ENCODE results near the gene PDE3B.
"Not testable (repeated sequence)": the region's sequence is repeated elsewhere in the genome, so short reads cannot be mapped to it uniquely, and the experiment has no call there.

PDE3B gene

DNA sequence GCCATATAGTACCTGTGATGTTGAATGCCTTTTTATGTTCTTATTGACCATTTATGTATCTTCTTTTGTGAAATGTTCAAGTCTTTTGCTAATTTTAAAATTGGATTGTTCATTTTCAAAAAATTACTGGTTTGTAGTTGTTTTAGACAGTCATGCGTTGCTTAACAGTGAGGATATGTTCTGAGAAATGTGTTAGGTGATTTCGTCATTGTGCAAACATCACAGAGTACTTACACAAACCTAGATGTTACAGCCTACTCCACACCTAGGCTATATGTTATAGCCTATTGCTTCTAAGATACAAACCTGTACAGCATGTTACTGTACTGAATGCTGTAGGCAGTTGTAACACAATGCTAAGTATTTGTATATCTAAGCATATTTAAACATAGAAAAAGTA, 32.5 kb downstream of the PDE3B start:
- no peak for DNase-seq (ENCODE audit: low spot score)

DNA sequence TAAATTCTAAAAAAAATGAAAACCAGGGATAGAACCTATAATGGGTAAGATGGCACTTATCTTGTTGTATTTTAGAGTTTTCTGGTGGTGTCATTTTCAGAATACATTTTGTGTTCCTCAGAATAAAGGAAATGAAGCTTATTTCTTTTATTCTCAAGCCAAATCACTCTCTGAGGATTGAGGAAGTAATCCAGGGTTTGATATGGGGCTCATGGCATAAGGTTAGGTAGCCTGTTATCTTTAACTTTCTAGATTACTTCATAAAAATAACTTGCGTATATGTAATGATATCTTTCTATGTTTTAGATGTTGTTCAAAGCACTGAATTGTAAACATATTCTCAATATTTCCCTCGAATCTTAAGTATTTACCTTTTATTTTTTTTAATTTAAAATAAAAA, 33.5 kb downstream of the PDE3B start:
- no peak for DNase-seq (ENCODE audit: low spot score)

DNA sequence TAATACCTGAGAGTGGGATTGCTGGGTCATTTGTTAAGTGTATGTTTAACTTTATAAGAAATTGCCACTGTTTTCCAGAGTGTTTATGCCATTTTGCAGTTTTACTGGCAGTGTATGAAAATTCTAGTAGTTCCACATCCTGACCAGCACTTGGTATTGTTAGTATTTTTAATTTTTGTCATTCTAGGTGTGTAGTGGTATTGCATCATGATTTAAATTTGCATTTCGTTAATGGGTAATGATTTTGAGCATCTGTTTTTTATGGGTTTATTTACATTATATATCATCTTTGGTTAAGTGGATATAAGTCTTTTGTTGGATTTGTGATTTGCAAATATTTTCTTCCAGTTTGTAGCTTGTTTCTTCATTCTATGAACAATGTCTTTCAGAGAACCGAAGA, 34.7 kb downstream of the PDE3B start:
- DNase-seq (ENCODE audit: low spot score): no peak

DNA sequence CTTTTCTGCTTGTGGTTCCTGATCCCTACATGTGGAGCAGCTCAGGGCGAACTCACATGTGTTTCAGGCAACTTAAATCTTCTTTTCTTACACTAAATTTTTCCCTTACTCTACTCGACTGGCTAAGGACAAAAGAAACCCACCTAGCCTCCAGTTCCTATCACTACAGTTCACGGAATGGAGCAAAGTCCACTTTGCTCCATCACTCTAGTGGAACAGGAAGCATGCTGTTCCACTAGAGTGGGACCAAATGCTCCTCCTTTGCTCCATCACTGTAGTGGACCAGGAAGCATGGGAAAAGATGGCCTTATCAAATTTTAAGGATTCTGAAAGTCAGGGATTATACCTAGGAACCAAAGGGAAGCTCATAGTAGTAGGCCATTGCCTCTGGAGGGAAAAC, 36.1 kb downstream of the PDE3B start:
- no peak for DNase-seq (ENCODE audit: low spot score)

DNA sequence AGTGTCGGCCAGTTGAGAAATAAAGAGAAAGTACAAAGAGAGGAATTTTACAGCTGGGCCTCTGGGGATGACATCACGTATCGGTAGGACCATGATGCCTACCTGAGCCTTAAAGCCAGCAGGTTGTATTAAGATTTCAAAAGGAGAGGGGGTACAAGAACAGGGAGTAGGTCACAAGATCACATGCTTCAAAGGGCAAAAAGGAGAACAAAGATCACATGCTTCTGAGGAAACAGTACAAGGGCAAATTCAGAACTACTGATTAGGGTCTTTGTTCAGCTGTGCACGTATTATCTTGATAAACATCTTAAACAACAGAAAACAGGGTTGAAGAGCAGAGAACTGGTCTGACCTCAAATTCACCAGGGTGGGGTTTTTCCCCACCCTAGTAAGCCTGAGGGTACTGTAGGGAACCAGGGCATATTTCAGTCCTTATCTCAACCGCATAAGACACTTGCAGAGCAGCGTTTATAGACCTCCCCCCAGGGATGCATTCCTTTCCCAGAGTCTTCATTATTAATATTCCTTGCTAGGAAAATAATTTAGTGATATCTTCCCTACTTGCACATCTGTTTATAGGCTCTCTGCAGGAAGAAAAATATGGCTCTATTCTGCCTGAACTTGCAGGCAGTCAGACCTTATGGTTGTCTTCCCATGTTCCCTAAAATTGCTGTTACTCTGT, 40.8 kb downstream of the PDE3B start:
- not testable (repeated sequence) for DNase-seq (ENCODE audit: low spot score)

DNA sequence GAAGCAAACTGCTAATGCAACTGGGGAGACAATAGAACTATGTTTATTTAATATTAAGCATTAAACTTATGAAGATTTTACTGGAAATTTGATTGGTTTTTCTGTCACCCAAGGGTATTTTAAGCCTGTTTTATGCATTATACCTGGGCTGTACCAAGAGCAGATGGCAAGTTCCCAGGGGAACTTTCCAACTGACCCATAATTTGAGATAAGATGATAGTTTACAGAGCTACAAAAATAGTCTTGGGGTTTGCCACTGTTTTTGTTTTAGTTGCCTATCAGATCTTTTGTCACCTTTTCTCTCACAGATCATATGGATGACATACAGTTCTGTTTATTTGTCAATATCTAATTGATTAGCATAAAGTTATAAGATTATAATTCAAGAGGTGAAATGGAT, 43.9 kb downstream of the PDE3B start:
- no peak for DNase-seq (ENCODE audit: low spot score)

DNA sequence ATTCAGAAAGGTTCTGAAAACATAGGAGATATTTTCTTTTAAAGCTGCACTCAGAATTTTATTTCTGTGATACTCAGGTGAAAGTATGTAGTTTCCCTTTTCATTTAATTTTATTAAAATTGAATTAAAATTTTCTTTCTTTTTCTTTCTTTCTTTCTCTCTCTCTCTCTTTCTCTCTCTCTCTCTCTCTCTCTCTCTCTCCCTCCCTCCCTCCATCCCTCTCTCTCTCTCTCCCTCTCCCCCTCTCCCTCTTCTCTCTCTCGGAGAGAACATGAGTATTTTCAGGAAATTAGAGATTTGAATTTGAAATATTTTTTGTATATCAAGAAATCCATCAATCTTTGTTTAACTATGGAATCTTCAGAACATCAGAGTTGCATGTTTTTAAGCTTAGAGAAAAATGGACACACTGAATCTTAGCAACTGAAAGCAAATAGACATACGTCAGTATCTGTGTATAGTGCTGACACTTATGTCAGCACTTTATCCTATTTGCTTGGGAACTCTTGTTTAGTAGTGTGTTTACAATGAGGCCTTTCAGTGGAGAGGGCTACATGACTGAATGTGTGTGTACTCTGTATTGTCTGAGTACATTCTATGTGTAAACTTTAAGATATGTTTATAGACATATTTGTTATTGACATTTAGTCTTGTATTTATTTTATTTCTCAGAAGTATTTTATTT, 44.5 kb downstream of the PDE3B start:
- no peak for DNase-seq (ENCODE audit: low spot score)

DNA sequence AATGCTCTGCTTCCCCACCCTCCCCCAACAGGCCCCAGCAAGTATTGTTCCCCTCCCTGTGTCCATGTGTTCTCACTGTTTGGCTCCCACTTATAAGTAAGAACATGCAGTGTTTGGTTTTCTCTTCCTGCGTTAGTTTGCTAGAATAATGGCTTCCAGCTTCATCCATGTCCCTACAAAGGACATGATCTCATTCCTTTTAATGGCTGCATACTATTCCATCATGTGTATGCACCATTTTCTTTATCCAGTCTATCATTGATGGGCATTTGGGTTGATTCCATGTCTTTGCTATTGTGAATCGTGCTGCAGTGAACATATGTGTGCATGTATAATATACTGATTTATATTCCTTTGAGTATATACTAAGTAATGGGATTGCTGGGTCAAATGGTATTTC, 52.1 kb downstream of the PDE3B start:
- not testable (repeated sequence) for DNase-seq (ENCODE audit: low spot score)

DNA sequence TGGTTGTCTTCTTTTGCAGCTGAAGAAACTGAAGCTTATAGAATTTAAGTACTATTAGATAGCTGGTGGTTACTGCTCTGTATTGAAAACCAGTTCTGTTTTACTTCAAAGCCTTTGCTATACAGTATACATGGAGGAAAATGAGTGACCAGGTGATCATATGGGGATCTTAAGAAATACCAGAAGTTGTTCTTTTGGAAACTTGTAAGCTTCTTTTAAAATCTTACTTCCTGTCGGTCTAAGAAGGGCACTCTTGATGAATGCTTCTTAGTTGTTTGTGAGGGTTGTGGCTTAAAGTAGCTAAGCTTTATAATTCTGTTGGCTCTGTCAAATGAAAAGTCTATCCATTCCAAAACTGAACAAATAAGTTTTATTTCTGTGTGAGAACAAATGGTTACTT, 55.2 kb downstream of the PDE3B start:
- no peak for DNase-seq (ENCODE audit: low spot score)

DNA sequence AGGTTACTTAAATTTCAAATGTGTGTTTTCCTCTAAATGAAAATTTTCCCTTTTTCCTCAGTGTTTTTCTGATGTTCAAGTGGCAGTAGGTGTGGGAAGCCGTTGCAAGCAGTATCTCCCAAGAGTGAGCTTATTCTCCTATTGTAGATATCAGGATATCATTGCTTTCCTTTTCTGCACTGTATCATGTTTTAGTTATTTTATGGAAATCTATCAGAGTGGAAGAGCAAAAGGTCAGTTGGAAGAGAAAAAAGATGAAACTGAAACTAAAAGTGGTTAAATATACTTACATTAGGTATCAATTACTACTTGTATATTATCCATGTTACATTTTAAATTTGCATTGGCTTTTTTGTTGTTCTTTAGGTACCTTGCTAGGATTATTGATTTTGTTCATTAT, 57.0 kb downstream of the PDE3B start:
- DNase-seq (ENCODE audit: low spot score): no peak

DNA sequence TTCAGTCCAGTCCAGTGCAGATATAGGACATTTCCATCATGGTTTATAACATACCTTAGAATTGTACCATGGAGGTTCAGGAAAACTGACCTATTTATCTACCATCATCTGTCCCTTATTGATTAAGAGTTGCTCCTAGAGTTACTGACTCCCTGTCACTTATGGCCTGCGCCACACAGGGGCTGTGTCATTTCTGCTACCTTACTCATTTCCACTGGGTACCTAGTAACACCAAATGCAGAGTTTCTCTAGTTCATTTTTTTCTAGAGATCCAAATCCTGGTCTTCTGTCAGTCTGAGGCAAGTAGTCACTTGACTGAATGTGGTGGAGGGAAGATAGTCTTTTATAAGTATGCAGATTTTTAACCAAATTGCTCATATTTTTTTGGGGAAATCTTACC, 59.2 kb downstream of the PDE3B start:
- no peak for DNase-seq (ENCODE audit: low spot score)

DNA sequence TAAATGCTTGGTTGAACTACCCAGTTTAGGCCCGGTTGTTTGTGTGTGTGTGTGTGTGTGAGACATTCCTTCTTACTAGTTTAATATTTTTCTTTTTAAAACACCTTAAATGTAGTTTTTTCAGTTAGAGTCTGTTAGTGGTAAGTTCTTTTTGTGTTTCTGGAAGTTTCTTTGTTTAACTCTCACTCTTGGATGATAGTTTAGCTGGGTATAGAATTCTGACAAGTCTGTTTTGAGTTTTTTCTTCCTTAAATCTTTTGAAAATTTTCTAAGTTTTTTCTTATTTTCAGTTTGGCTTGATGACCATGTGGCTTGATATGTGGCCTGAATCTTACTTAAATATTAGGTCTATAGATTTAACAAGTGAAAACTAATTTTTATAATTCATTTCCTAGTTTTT, 60.1 kb downstream of the PDE3B start:
- DNase-seq (ENCODE audit: low spot score): no peak

DNA sequence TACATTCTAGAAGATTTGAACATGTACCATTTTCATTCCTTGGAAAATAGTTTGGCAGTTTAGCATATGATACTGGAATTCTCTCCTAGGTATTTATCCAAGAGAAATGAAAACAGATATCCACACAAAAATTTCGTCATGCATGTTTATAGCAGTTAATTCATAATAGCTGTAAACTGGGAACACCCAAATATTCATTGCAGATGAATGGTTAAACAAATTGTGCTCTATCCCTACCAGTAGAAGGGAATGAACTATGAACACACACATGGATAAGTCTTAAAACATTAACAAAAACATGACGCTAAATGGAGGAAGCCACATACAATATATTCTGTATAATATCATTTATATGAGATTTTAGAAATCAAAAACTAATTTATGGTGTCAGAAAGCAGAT, 61.5 kb downstream of the PDE3B start:
- DNase-seq (ENCODE audit: low spot score): no peak

DNA sequence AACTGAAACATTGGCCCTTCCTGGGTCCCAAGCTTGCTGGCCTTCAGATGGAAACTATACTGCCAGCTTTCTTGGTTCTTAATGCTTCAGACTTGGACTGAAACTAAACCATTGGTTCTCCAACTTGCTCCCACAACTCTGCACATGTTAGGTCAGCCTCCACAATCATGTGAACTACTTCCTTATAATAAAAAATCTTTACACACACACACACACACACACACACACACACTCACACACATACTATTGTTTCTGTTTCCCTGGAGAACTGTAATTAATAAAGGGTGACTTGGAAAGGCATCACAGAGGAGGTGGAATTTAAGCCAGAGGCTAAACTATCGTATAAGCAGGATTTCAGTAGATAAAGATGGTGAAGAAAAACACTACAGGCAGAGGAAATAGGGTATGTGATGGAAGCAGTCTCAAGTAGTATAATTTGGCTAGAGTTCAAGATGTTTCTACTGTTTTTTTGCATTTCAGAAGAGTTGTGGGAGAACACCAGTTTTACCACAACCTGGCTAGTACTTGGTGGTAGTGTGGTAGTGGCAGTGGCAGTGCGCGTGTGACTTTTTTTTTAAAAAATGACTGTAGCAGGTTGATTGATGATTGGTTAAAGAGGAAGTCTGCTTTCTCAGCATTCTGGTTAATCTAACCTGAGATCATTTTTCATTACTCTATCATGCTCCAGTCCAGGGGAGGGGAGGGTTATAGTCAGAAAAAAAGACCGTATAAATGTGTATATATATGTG, 70.1 kb downstream of the PDE3B start:
- peak; percentile 55 for DNase-seq (ENCODE audit: low spot score)

DNA sequence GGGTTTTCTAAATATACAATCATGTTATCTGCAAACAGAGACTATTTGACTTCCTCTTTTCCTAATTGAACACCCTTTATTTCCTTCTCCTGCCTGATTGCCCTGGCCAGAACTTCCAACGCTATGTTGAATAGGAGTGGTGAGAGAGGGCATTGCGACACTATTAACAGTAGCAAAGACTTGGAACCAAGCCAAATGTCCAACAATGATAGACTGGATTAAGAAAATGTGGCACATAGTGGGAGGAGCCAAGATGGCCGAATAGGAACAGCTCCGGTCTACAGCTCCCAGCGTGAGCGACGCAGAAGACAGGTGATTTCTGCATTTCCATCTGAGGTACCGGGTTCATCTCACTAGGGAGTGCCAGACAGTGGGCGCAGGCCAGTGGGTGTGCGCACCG, 72.1 kb downstream of the PDE3B start:
- DNase-seq (ENCODE audit: low spot score): not testable (repeated sequence)

DNA sequence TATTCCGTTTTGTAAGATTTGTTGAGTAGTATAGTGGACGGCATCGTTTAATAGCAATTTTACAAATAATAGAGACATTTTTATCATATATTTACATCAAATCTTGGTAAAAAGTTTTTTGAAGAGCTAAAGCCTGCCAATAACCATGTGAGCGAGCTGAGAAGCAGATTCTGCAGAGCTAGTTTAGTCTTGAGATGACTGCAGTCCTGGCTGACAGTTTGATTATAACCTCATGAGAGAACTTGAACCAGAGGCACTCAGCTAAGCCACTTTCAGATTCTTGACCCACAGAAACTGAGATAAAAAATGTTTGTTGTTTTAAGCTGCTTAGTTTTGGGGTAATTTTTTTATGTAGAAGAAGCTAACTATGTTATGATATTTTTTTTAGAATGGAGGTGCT, 78.9 kb downstream of the PDE3B start:
- no peak for DNase-seq (ENCODE audit: low spot score)

DNA sequence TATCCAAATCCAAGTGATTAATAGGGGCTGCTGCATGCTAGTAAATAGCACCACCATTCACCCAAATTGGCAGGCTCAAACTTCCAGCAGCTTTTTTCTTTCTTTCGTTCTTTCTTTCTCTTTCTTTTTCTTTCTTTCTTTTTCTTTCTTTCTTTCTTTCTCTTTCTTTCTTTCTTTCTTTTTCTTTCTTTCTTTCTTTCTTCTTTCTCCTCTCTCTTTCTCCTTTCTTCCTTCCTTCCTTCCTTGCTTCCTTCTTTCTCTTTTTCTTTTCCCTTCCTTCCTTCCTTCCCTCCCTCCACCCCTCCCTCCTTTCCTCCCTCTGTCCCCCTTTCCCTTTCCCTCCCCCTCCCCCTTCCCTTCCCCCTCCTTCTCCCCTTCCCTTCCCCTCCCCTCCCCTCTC, 81.5 kb downstream of the PDE3B start:
- DNase-seq (ENCODE audit: low spot score): no peak

DNA sequence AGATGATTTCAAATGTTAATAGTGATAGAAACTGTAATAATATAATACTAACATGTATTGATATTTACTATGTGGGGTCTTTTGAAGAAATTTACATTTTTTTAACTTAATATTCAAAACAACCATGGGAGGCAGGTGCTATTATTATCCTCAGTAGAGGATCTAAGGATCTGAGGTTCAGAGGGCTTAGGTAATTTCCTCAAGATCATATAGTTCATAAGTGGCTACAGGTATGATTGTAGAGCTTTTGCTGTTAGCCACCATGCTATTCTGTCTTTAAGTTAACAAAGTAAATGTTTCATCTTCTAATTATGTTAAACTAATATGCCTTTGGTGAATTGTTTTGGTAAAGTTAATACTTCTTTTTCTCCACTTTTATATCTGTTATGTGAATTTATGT, 83.6 kb downstream of the PDE3B start:
- no peak for DNase-seq (ENCODE audit: low spot score)

DNA sequence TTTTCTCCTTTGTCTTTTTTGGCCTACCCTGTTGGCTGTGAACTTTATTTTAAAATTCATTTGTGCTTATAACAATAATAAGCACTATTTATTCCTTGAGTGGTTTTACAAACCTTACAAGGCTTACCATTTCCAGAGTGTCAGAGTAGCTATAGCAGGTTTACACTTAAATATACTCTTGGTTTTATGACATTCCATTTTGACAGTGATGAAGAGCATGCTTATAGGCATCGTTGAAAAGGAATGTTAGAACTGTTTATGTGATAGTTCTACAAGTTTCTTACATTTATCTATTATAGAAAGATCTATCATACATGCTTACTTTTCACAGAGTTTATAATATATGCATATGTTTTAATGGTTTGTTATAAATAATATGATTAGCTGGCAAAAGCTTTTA, 84.1 kb downstream of the PDE3B start:
- no peak for DNase-seq (ENCODE audit: low spot score)

DNA sequence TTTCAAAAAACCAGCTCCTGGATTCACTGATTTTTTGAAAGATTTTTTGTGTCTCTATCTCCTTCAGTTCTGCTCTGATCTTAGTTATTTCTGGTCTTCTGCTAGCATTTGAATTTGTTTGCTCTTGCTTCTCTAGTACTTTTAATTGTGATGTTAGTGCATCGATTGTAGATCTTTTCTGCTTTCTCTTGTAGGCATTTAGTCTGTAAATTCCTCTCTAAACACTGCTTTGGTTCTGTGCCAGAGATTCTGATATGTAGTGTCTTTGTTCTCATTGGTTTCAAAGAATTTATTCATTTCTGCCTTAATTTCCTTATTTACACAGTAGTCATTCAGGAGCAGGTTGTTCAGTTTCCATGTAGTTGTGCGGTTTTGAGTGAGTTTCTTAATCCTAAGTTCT, 96.9 kb downstream of the PDE3B start:
- DNase-seq (ENCODE audit: low spot score): not testable (repeated sequence)

DNA sequence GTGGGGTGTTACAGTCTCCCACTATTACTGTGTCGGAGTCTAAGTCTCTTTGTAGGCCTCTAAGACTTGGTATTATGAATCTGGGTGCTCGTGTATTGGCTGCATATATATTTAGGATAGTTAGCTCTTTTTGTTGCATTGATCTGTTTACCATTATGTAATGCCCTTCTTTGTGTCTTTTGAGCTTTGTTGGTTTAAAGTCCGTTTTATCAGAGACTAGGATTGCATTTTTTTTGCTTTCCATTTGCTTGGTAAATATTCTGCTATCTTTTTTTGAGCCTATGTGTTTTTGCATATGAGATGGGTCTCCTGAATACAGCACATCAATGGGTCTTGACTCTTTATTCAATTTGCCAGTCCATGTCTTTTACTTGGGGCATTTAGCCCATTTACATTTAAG, 97.6 kb downstream of the PDE3B start:
- no peak for DNase-seq (ENCODE audit: low spot score)

DNA sequence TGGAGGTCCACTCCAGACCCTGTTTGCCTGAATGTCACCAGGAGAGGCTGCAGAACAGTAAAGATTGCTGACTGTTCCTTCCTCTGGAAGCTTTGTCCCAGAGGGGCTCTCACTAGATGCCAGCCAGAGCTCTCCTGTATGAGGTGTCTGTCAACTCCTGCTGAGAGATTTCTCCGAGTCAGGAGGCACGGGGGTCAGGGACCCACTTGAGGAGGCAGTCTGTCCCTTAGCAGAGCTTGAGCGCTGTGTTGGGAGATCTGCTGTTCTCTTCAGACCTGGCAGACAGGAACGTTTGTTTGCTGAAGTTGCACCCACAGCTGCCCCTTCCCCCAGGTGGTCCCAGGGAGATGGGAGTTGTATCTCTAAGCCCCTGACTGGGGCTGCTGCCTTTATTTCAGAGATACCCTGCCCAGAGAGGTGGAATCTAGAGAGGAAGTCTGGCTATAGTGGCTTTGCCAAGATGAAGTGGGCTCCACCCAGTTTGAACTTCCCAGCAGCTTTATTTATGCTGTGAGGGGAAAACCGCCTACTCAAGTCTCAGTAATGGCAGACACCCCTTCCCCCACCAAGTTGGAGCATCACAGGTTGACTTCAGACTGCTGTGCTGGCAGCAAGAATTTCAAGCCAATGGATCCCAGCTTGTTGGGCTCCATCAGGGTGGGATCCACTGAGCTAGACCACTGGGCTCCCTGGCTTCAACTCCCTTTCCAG, 99.4 kb downstream of the PDE3B start:
- DNase-seq (ENCODE audit: low spot score): no peak

DNA sequence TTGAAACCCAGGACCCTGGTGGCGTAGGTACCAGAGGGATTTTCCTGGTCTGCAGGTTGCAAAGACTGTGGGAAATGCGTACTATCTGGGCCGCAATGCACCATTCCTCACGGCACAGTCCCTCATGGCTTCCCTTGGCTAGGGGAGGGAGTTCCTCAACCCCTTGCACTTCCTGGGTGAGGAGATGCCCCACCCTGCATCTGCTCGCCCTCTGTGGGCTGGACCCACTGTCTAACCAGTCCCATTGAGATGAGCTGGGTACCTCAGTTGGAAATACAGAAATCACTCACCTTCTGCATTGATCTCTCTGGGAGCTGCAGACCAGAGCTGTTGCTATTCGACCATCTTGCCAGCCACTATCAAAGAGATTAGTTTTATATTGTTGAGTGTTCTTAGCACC, 100.1 kb downstream of the PDE3B start:
- not testable (repeated sequence) for DNase-seq (ENCODE audit: low spot score)
